Measurements from ENCODE around the gene CTNS. TPM values are rescaled to one million over a fixed set of nuclear protein-coding genes. Genes with fewer than 3 reads are reported as not detected.
A peak's percentile ranks its signal among the peaks of the same experiment; 100 is the strongest.

Gene CTNS
- total RNA-seq, 1 donor from 2014 or later, result 17.2 TPM

DNA sequence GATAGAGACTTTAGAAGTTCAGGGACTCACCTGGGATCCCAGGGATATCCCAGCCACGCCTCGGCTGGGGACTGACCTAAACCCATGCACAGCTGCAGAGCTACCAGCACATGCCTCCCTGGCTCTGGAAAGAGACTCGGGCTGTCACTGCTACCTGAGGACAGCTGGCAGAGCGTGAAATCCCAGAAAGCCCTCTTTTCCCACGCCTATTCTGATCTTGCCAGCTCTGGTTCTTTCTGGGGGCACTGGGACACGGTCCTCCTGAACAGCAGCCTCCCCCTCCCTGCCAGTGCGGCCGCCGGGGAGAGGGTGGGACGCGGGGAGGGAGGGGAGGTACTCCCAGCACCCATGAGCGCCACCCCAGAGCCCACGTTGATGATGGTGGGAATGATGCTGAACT lies 48.6 kb downstream of the CTNS start:
- TF ChIP-seq, protein P1, sequence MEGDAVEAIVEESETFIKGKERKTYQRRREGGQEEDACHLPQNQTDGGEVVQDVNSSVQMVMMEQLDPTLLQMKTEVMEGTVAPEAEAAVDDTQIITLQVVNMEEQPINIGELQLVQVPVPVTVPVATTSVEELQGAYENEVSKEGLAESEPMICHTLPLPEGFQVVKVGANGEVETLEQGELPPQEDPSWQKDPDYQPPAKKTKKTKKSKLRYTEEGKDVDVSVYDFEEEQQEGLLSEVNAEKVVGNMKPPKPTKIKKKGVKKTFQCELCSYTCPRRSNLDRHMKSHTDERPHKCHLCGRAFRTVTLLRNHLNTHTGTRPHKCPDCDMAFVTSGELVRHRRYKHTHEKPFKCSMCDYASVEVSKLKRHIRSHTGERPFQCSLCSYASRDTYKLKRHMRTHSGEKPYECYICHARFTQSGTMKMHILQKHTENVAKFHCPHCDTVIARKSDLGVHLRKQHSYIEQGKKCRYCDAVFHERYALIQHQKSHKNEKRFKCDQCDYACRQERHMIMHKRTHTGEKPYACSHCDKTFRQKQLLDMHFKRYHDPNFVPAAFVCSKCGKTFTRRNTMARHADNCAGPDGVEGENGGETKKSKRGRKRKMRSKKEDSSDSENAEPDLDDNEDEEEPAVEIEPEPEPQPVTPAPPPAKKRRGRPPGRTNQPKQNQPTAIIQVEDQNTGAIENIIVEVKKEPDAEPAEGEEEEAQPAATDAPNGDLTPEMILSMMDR (IDR thresholded peaks at IDR 0.05; ENCODE audit: partially characterized antibody, unreplicated experiment), result no peak
- Mint-ChIP-seq H3K27me3 (ENCODE audit: unreplicated experiment) (peaks cover 5% of the 10 kb centered on the region), H3K27ac (ENCODE audit: unreplicated experiment) (no peak overlapping the region), H3K36me3 (ENCODE audit: unreplicated experiment) (peaks cover 4% of the 10 kb centered on the region), H3K9me3 (ENCODE audit: unreplicated experiment) (peaks cover 4% of the 10 kb centered on the region), H3K4me1 (ENCODE audit: low read depth, unreplicated experiment) (peaks cover 10% of the 10 kb centered on the region), H3K4me3 (ENCODE audit: unreplicated experiment) (no peak overlapping the region)
- no peak for DNase-seq

DNA sequence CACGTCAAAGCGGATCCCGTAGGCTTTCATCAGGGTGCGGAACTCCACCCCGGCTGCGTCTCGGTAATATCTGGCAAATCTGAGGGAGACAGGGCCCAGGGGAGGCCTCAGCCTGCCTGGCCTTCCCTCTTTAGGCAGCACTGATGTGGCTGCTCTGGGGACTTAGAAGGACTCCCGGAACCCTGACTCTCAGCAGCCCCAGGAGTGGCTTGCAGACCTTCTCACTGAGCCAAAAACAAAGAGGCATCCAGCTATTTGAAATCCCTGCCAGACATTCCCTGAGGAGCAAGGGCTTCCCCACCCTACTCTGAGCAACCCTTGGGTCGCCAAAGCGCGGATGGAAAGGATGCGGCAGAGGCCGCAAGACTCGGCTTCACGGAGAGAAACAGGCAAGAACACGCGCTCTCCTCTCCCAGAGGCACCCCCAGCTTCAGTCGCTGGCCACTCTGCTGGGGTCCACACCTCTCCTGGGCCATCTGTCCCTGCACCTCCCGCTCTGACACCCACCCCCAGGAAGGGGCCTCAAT lies 51.5 kb downstream of the CTNS start:
- peak overlapping the region; percentile 14 for H3K4me3 Mint-ChIP-seq (ENCODE audit: unreplicated experiment)
- TF ChIP-seq, protein P1 (IDR thresholded peaks at IDR 0.05; ENCODE audit: partially characterized antibody, unreplicated experiment), result no peak
- H3K27ac Mint-ChIP-seq (ENCODE audit: unreplicated experiment), result peak overlapping the region; percentile 22
- DNase-seq, result no peak
- H3K36me3 Mint-ChIP-seq (ENCODE audit: unreplicated experiment), result peaks cover 4% of the 10 kb centered on the region
- peaks cover 4% of the 10 kb centered on the region for H3K9me3 Mint-ChIP-seq (ENCODE audit: unreplicated experiment)
- peaks cover 6% of the 10 kb centered on the region for H3K27me3 Mint-ChIP-seq (ENCODE audit: unreplicated experiment)
- H3K4me1 Mint-ChIP-seq (ENCODE audit: low read depth, unreplicated experiment), result peaks cover 8% of the 10 kb centered on the region

DNA sequence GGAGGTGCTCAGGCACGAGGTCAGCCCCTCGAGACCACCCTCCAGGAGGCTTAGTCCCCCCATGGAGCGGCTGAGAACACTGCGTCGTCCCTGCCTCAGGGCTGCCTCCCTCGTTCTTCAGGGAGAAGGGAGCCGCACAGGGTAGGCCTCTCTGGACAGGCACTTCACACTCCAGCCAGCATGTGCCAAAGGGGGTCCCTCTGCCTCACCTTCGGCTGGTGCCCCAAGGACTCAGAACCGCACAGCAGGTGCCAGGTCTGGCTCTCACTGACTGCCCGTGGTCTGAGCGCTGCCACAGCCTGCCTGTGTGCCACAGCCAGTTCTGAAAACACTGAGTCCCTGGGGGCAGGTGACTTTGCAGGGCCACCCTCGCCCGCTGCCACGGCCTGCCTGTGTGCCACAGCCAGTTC lies 52.3 kb downstream of the CTNS start:
- Mint-ChIP-seq H3K36me3 (ENCODE audit: unreplicated experiment) (peaks cover 4% of the 10 kb centered on the region), H3K9me3 (ENCODE audit: unreplicated experiment) (peaks cover 4% of the 10 kb centered on the region), H3K27ac (ENCODE audit: unreplicated experiment) (peak overlapping the region; percentile 22), H3K4me1 (ENCODE audit: low read depth, unreplicated experiment) (peaks cover 10% of the 10 kb centered on the region), H3K27me3 (ENCODE audit: unreplicated experiment) (peaks cover 6% of the 10 kb centered on the region), H3K4me3 (ENCODE audit: unreplicated experiment) (no peak overlapping the region)
- DNase-seq, result peak; percentile 43
- TF ChIP-seq, protein P1 (IDR thresholded peaks at IDR 0.05; ENCODE audit: partially characterized antibody, unreplicated experiment), result no peak

DNA sequence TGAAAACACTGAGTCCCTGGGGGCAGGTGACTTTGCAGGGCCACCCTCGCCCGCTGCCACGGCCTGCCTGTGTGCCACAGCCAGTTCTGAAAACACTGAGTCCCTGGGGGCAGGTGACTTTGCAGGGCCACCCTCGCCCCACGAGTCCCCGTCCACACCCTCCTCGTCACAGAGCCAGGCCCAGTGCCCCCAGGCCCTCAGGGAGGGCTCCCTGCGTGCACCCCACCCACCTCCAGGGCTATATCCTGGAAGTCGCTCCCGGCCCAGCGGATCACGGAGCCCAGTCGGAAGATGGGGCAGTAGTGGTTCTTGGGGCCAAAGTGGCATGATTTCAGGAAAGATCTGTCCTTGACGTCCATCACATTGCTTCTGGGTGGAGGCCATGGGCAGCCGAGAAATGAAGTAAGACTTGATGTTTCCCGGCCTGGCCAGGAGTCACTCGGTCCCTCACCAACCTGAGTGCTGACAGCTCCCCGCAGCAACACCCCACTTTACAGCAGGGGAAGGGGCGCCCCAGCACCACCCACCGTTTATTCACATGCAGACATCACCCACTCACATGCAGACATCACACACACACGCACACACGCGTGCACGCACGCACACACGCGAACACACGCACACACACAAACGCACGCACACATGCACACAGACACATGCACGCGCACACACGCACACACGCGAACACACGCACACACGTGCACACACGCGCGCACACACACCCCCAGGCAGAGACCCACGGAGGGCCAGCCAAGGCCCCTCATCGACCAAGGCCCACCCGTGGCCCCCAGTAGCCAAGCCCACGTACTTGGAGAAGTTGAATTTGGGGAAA lies 52.9 kb downstream of the CTNS start:
- peaks cover 6% of the 10 kb centered on the region for H3K9me3 Mint-ChIP-seq (ENCODE audit: unreplicated experiment)
- H3K4me3 Mint-ChIP-seq (ENCODE audit: unreplicated experiment), result no peak overlapping the region
- DNase-seq, result no peak
- peak overlapping the region; percentile 68 for H3K27ac Mint-ChIP-seq (ENCODE audit: unreplicated experiment)
- H3K27me3 Mint-ChIP-seq (ENCODE audit: unreplicated experiment), result peaks cover 8% of the 10 kb centered on the region
- H3K36me3 Mint-ChIP-seq (ENCODE audit: unreplicated experiment), result peaks cover 4% of the 10 kb centered on the region
- TF ChIP-seq, protein P1 (IDR thresholded peaks at IDR 0.05; ENCODE audit: partially characterized antibody, unreplicated experiment), result no peak
- peaks cover 12% of the 10 kb centered on the region for H3K4me1 Mint-ChIP-seq (ENCODE audit: low read depth, unreplicated experiment)
